Fibroblast of skin of back (primary cell): ENCODE results near the gene MAST1. TPM values are rescaled to one million over a fixed set of nuclear protein-coding genes. Genes with fewer than 3 reads are reported as not detected.
"Not testable (repeated sequence)": the region's sequence is repeated elsewhere in the genome, so short reads cannot be mapped to it uniquely, and the experiment has no call there.

Experiments
- DNase-seq: peaks from one replicate; pipeline ENCODE4 v3.0.0-alpha.2; 2013
- polyA plus RNA-seq, 2 experiments: library from polyadenylated mRNA; unstranded; fragments of 120-200 nt; gene quantifications; one replicate each; pipeline ENCODE4 v1.2.1, GENCODE V29; 2013; ENCODE audit not compliant: insufficient read length in 2 of 2

Gene MAST1
- 0.48 TPM for polyA plus RNA-seq (2013, experiment 1 of 2; ENCODE audit: insufficient read length)
- polyA plus RNA-seq (2013, experiment 2 of 2; ENCODE audit: insufficient read length): 0.48 TPM

GRCh38 chr19:12838182-12838885 lies at the start of gene MAST1:
Gene MAST1, plus strand, starts transcription at chr19:12838515. Its CDS starts 58 bp downstream, at chr19:12838573.
- no peak for DNase-seq

GRCh38 chr19:12788682-12789097 lies 49.6 kb upstream of the MAST1 start:
- DNase-seq: peak; percentile 77

- no peak for DNase-seq
These were observed 49.0 kb upstream of the MAST1 start for GRCh38 chr19:12789098-12789903.

GRCh38 chr19:12789904-12790619 lies 48.3 kb upstream of the MAST1 start:
- peak; percentile 97 for DNase-seq

GRCh38 chr19:12790628-12791344 lies 47.5 kb upstream of the MAST1 start:
- DNase-seq: no peak

- peak; percentile 96 for DNase-seq
These were observed 46.8 kb upstream of the MAST1 start, which contains the start of gene JUNB for GRCh38 chr19:12791345-12792050. Gene JUNB, plus strand, starts transcription at chr19:12791486. Its CDS starts 286 bp downstream, at chr19:12791772.

GRCh38 chr19:12792051-12792852 lies 46.1 kb upstream of the MAST1 start:
- DNase-seq: peak; percentile 60

- no peak for DNase-seq
These were observed 45.4 kb upstream of the MAST1 start for GRCh38 chr19:12792853-12793289.

GRCh38 chr19:12793290-12794195 lies 44.8 kb upstream of the MAST1 start:
- peak; percentile 91 for DNase-seq

GRCh38 chr19:12794196-12794941 lies 43.9 kb upstream of the MAST1 start:
- DNase-seq: no peak

- no peak for DNase-seq
These were observed 43.3 kb upstream of the MAST1 start for GRCh38 chr19:12794971-12795381.

GRCh38 chr19:12796146-12797071 lies 41.9 kb upstream of the MAST1 start:
- peak; percentile 79 for DNase-seq

GRCh38 chr19:12797141-12797587 lies 41.2 kb upstream of the MAST1 start:
- no peak for DNase-seq

GRCh38 chr19:12797607-12798006 lies 40.7 kb upstream of the MAST1 start:
- not testable (repeated sequence) for DNase-seq

GRCh38 chr19:12799742-12800465 lies 38.4 kb upstream of the MAST1 start:
- DNase-seq: no peak

- no peak for DNase-seq
These were observed 37.9 kb upstream of the MAST1 start for GRCh38 chr19:12800466-12800770.

GRCh38 chr19:12800923-12801465 lies 37.3 kb upstream of the MAST1 start:
- DNase-seq: no peak
